Tibial artery (tissue), 4 donors: Measurements from ENCODE around the gene TOR1A.

Experiments
- DNase-seq, 2 donors: peaks; one replicate each; pipeline ENCODE4 v3.0.0-alpha.2; 2019
- H3K27ac ChIP-seq, 2 donors: fragments of 200-600 bp; sonication (generic) in 1 of 2; 1 replicate in 1 of 2; 2 replicates in 1 of 2; pipeline ENCODE4 v1.5.1; 2018 to 2019; ENCODE audit warnings: mild to moderate bottlenecking in 1 of 2
- H3K27me3 ChIP-seq, 2 donors: fragments of 200-600 bp; sonication (generic) in 1 of 2; one replicate each; pipeline versions ENCODE4 v1.5.1 to v1.6.0; 2016 to 2019
- H3K36me3 ChIP-seq, 3 donors: fragments of 200-600 bp; sonication (generic) in 2 of 3; one replicate each; pipeline ENCODE4 v1.5.1; 2016 to 2019; ENCODE audit warnings: mild to moderate bottlenecking in 2 of 3
- H3K4me1 ChIP-seq, 4 donors: fragments of 200-600 bp; sonication (generic) in 2 of 4; 1 replicate in 3 of 4; 2 replicates in 1 of 4; pipeline ENCODE4 v1.5.1; 2016 to 2019
- H3K4me3 ChIP-seq, 2 donors: fragments of 200-600 bp; sonication (generic) in 1 of 2; 1 replicate in 1 of 2; 2 replicates in 1 of 2; pipeline ENCODE4 v1.5.1; 2018 to 2019; ENCODE audit warnings: mild to moderate bottlenecking in 2 of 2
- H3K9me3 ChIP-seq, 3 donors: fragments of 200-600 bp; sonication (generic) in 1 of 3; one replicate each; pipeline ENCODE4 v1.5.1; 2016 to 2019
- intact Hi-C: fragments of 100-400 bp; cut with DNase I; formaldehyde crosslinking; loops from one replicate; pipeline ENCODE4 v1.15.0; 2023; ENCODE audit warnings: low total_unique reads
- TF ChIP-seq, protein P1 (sequence below), 2 experiments: fragments of 200-600 bp in 1 of 2; fragments of 450-650 bp in 1 of 2; IDR thresholded peaks; one replicate each; pipeline ENCODE4 v1.5.1; 2017 to 2019; ENCODE audit warnings: antibody characterized with exemption in 2 of 2, mild to moderate bottlenecking in 1 of 2, moderate library complexity in 1 of 2

The TOR1A gene

GRCh38 chr9:129864991-129865647, 41.2 kb upstream of the TOR1A start:
- no peak for DNase-seq
- TF ChIP-seq, protein P1, sequence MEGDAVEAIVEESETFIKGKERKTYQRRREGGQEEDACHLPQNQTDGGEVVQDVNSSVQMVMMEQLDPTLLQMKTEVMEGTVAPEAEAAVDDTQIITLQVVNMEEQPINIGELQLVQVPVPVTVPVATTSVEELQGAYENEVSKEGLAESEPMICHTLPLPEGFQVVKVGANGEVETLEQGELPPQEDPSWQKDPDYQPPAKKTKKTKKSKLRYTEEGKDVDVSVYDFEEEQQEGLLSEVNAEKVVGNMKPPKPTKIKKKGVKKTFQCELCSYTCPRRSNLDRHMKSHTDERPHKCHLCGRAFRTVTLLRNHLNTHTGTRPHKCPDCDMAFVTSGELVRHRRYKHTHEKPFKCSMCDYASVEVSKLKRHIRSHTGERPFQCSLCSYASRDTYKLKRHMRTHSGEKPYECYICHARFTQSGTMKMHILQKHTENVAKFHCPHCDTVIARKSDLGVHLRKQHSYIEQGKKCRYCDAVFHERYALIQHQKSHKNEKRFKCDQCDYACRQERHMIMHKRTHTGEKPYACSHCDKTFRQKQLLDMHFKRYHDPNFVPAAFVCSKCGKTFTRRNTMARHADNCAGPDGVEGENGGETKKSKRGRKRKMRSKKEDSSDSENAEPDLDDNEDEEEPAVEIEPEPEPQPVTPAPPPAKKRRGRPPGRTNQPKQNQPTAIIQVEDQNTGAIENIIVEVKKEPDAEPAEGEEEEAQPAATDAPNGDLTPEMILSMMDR (IDR thresholded peaks at IDR 0.05): no peak
- Histone ChIP-seq H3K4me1 (no peaks in the 10 kb centered on the region), H3K27me3 (no peaks in the 10 kb centered on the region), H3K9me3 (no peaks in the 10 kb centered on the region), H3K27ac (no peak overlapping the region), H3K36me3 (peaks cover 40 to 99% (median 77%) of the 10 kb centered on the region in 3 donors), H3K4me3 (no peak overlapping the region)
- intact Hi-C loops: no loop called here

GRCh38 chr9:129863059-129863690, 39.2 kb upstream of the TOR1A start:
- intact Hi-C loops: no loop called here
- TF ChIP-seq, protein P1 (IDR thresholded peaks at IDR 0.05): no peak
- no peaks in the 10 kb centered on the region for H3K9me3 ChIP-seq

DNA sequence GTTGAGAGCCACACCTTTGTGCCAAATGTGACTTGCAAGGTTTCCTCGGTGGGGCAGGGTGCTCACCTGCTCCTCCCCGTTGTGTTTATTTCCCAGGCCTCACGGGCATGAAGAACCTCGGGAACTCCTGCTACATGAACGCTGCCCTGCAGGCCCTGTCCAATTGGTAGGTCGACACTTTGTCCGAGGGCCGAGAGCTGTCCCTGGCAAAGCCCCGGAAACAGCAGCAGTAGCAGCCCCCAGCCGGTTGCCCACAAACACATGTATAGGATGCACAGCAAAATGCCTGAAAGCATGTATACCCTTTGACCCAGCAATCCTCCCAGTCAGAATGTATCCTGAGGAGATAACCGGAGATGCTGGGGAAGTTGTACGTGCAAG, 37.5 kb upstream of the TOR1A start:
- intact Hi-C loops: no loop called here
- no peaks in the 10 kb centered on the region for H3K27me3 ChIP-seq
- H3K4me3 ChIP-seq: no peak overlapping the region
- no peaks in the 10 kb centered on the region for H3K9me3 ChIP-seq
- H3K36me3 ChIP-seq: peaks cover 50 to 93% (median 68%) of the 10 kb centered on the region in 3 donors
- H3K4me1 ChIP-seq: peaks cover 0 to 11% (median 4%) of the 10 kb centered on the region in 4 donors
- TF ChIP-seq, protein P1 (IDR thresholded peaks at IDR 0.05): no peak
- H3K27ac ChIP-seq: no peak overlapping the region
- no peak for DNase-seq

More at GRCh38 chr9:129863059-129863690, 39.2 kb upstream of the TOR1A start:
- Histone ChIP-seq H3K27me3 (no peaks in the 10 kb centered on the region), H3K4me3 (no peak overlapping the region), H3K36me3 (peaks cover 48 to 95% (median 76%) of the 10 kb centered on the region in 3 donors), H3K4me1 (no peaks in the 10 kb centered on the region), H3K27ac (no peak overlapping the region)
- no peak for DNase-seq

- peaks cover 50 to 93% (median 62%) of the 10 kb centered on the region in 3 donors for H3K36me3 ChIP-seq
These were observed 36.9 kb upstream of the TOR1A start for GRCh38 chr9:129860653-129861446.

More at GRCh38 chr9:129860653-129861446, 36.9 kb upstream of the TOR1A start:
- Histone ChIP-seq H3K27me3 (no peaks in the 10 kb centered on the region), H3K27ac (no peak overlapping the region), H3K4me1 (peaks cover 0 to 17% (median 10%) of the 10 kb centered on the region in 4 donors), H3K4me3 (no peak overlapping the region), H3K9me3 (no peaks in the 10 kb centered on the region)
- TF ChIP-seq, protein P1 (IDR thresholded peaks at IDR 0.05): no peak
- intact Hi-C loops: no loop called here
- no peak for DNase-seq
